Fibroblast of lung (primary cell): ENCODE results near the gene BBS9. TPM values are rescaled to one million over a fixed set of nuclear protein-coding genes. Genes with fewer than 3 reads are reported as not detected.

Source experiments
- DNase-seq, 2 donors: peaks; one replicate each; pipeline versions ENCODE4 v3.0.0 to v3.0.0-alpha.2; 2010; ENCODE audit warnings: low read depth in 2 of 2
- H2AFZ ChIP-seq: 2 replicates; pipeline ENCODE4 v1.5.1; 2012; ENCODE audit warnings: low read length, control low read depth, inconsistent platforms
- H3K27ac ChIP-seq: 2 replicates; pipeline ENCODE4 v1.5.1; 2011; ENCODE audit warnings: low read length, control low read depth; ENCODE audit not compliant: insufficient read depth
- H3K27me3 ChIP-seq: 2 replicates; pipeline ENCODE4 v1.5.1; 2011; ENCODE audit warnings: mild to moderate bottlenecking, low read length; ENCODE audit not compliant: control insufficient read depth, insufficient read depth
- H3K36me3 ChIP-seq: 2 replicates; pipeline ENCODE4 v1.5.1; 2011; ENCODE audit warnings: low read length; ENCODE audit not compliant: control insufficient read depth, insufficient read depth
- H3K4me1 ChIP-seq: 2 replicates; pipeline ENCODE4 v1.5.1; 2011; ENCODE audit warnings: low read length; ENCODE audit not compliant: control insufficient read depth, insufficient read depth; ENCODE audit errors: extremely low read depth
- H3K4me2 ChIP-seq: 2 replicates; pipeline ENCODE4 v1.5.1; 2011; ENCODE audit warnings: low read length, control low read depth; ENCODE audit not compliant: insufficient read depth; ENCODE audit errors: extremely low read depth
- H3K4me3 ChIP-seq, 4 experiments: fragments of 200-600 bp in 1 of 4; sonication (generic) in 1 of 4; replicated peaks in 1 of 4; 2 replicates each; pipeline ENCODE4 v1.5.1; 2011 to 2016; ENCODE audit warnings: low read length in 4 of 4, low read depth in 3 of 4, mild to moderate bottlenecking in 3 of 4, control low read depth in 2 of 4, inconsistent platforms in 1 of 4, mixed read lengths in 1 of 4; ENCODE audit not compliant: insufficient read depth in 1 of 4; ENCODE audit errors: control extremely low read depth in 1 of 4
- H3K79me2 ChIP-seq: 2 replicates; pipeline ENCODE4 v1.5.1; 2012; ENCODE audit warnings: mild to moderate bottlenecking, low read length, inconsistent platforms; ENCODE audit not compliant: control insufficient read depth, insufficient read depth
- H3K9ac ChIP-seq: 2 replicates; pipeline ENCODE4 v1.5.1; 2011; ENCODE audit warnings: mild to moderate bottlenecking, low read length, control low read depth; ENCODE audit not compliant: insufficient read depth
- H3K9me3 ChIP-seq: 2 replicates; pipeline ENCODE4 v1.5.1; 2012; ENCODE audit warnings: low read depth, low read length; ENCODE audit not compliant: control insufficient read depth, insufficient read depth
- H4K20me1 ChIP-seq: 2 replicates; pipeline ENCODE4 v1.5.1; 2011; ENCODE audit warnings: low read length; ENCODE audit not compliant: control insufficient read depth, insufficient read depth; ENCODE audit errors: extremely low read depth
- EZH2 ChIP-seq: IDR thresholded peaks from 2 replicates; pipeline ENCODE4 v1.5.1; 2012; ENCODE audit warnings: low read length, control low read depth, mild to moderate bottlenecking; ENCODE audit errors: missing control alignments
- polyA plus RNA-seq, 2 donors: library from polyadenylated mRNA; depleted of rRNA in 1 of 2; stranded (reverse) in 1 of 2; unstranded in 1 of 2; fragments of >200 nt; gene quantifications; 2 replicates each; pipeline ENCODE4 v1.2.1, GENCODE V29; 2011 to 2012; ENCODE audit warnings: missing spikeins in 1 of 2
- total RNA-seq: library from RNA; depleted of rRNA; stranded (reverse); fragments of >200 nt; gene quantifications from 2 replicates; pipeline ENCODE4 v1.2.1, GENCODE V29; 2014
- TF ChIP-seq, protein P1 (sequence below), 2 donors: IDR thresholded peaks in 1 of 2; conservative IDR thresholded peaks in 1 of 2; 1 replicate in 1 of 2; 2 replicates in 1 of 2; pipeline ENCODE4 v1.5.1; 2011 to 2012; ENCODE audit warnings: low read length in 2 of 2, control low read depth in 1 of 2, inconsistent platforms in 1 of 2, low read depth in 1 of 2, mild to moderate bottlenecking in 1 of 2

BBS9 gene
- total and polyA plus RNA-seq, 2 donors (not counting 1 experiment from before 2014, with no cell fraction given), result 19.1 to 26.9 TPM

DNA sequence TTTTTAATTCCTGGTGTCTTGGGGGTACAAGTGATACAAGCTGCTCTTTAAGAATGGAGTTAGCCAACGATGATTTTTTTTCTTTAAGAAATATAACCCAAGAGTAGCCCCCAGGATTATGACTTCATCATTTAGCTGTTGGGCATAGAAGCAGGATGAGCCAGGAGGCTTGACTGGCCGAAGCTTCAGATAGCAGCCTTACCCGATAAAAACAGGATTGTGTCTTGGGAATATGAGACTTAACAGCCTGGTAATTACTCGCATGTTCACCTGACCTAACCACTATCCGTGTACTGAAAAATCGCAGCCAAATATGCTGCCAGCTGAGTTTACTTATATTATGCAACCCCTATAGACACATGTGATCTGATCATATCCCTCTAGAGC lies 430.0 kb downstream of the BBS9 start:
- Histone ChIP-seq H3K9ac (no peak overlapping the region), H3K9me3 (no peaks in the 10 kb centered on the region), H3K4me1 (no peaks in the 10 kb centered on the region), H3K27ac (no peak overlapping the region), H3K79me2 (no peaks in the 10 kb centered on the region), H2AFZ (no peak overlapping the region), H4K20me1 (peaks cover 1% of the 10 kb centered on the region), H3K4me2 (no peak overlapping the region), H3K4me3 (no peak overlapping the region), H3K36me3 (no peaks in the 10 kb centered on the region), H3K27me3 (no peaks in the 10 kb centered on the region)
- DNase-seq, result no peak
- TF ChIP-seq, protein P1, sequence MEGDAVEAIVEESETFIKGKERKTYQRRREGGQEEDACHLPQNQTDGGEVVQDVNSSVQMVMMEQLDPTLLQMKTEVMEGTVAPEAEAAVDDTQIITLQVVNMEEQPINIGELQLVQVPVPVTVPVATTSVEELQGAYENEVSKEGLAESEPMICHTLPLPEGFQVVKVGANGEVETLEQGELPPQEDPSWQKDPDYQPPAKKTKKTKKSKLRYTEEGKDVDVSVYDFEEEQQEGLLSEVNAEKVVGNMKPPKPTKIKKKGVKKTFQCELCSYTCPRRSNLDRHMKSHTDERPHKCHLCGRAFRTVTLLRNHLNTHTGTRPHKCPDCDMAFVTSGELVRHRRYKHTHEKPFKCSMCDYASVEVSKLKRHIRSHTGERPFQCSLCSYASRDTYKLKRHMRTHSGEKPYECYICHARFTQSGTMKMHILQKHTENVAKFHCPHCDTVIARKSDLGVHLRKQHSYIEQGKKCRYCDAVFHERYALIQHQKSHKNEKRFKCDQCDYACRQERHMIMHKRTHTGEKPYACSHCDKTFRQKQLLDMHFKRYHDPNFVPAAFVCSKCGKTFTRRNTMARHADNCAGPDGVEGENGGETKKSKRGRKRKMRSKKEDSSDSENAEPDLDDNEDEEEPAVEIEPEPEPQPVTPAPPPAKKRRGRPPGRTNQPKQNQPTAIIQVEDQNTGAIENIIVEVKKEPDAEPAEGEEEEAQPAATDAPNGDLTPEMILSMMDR (conservative IDR thresholded peaks at IDR 0.05 in 1 of 2, IDR thresholded peaks at IDR 0.05 in 1 of 2; ENCODE audit: low read depth in 1 of 2, low read length in 2 of 2), result no peak
- no peak for TF ChIP-seq EZH2

DNA sequence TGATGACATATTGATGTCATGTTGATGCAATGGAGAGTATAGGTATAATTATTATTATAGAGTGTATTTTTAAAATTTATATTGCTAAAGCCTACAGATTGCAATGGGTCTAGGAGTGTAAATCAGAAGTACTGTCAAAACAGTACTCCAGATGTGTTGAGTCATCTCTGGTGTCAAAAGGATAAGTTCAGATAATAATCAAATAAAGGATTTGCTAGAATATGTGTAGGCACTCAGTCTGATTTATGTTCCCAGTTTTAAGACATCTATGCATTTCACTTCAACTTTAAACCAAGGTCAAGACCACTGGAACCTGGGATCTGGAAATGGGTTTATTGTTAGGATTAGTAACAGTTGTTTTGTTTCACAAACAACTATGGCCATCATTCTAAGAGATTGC lies 433.6 kb downstream of the BBS9 start:
- TF ChIP-seq, protein P1 (conservative IDR thresholded peaks at IDR 0.05 in 1 of 2, IDR thresholded peaks at IDR 0.05 in 1 of 2; ENCODE audit: low read depth in 1 of 2, low read length in 2 of 2), result no peak
- no peak for TF ChIP-seq EZH2
- DNase-seq, result peak in 1 of 2 donors; percentile 33
- Histone ChIP-seq H3K36me3 (no peaks in the 10 kb centered on the region), H2AFZ (no peak overlapping the region), H3K9me3 (no peaks in the 10 kb centered on the region), H3K4me1 (no peaks in the 10 kb centered on the region), H3K27ac (no peak overlapping the region), H3K4me3 (no peak overlapping the region), H4K20me1 (no peaks in the 10 kb centered on the region), H3K9ac (no peak overlapping the region), H3K79me2 (no peaks in the 10 kb centered on the region), H3K27me3 (no peaks in the 10 kb centered on the region), H3K4me2 (no peak overlapping the region)

DNA sequence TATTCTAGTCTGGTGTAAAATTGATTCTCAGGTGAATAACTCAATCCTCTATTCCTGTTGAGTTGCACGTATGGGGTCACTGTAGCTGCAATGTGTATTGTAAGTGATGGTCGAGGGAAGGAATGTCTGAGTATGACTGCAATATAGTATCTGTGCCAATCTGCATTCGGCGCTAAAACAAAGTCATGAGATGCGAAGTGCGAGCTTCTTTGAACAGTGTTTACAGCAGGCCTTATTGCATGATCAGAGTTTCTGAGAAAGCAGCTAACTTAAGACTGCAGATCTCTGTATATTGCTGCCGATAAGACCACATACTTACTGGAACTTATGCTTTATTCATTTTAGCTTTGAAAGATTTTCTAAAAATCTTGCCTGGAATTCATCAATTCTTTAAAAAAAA lies 434.3 kb downstream of the BBS9 start:
- Histone ChIP-seq H3K27me3 (no peaks in the 10 kb centered on the region), H3K4me3 (no peak overlapping the region), H3K4me2 (no peak overlapping the region), H3K27ac (no peak overlapping the region), H3K79me2 (no peaks in the 10 kb centered on the region), H3K4me1 (no peaks in the 10 kb centered on the region), H2AFZ (no peak overlapping the region), H3K36me3 (no peaks in the 10 kb centered on the region), H3K9ac (no peak overlapping the region), H4K20me1 (no peaks in the 10 kb centered on the region), H3K9me3 (no peaks in the 10 kb centered on the region)
- peak in 1 of 2 donors; percentile 34 for DNase-seq
- TF ChIP-seq, protein P1 (conservative IDR thresholded peaks at IDR 0.05 in 1 of 2, IDR thresholded peaks at IDR 0.05 in 1 of 2; ENCODE audit: low read depth in 1 of 2, low read length in 2 of 2), result no peak
- TF ChIP-seq EZH2, result no peak
